ENCODE data around the gene MEIOB. TPM values are rescaled to one million over a fixed set of nuclear protein-coding genes. Genes with fewer than 3 reads are reported as not detected.

MEIOB gene
- polyA plus RNA-seq, 1 donor (not counting 4 experiments of a cell fraction or from before 2014, with no cell fraction given): not detected

- H3K4me1 ChIP-seq (ENCODE audit: control insufficient read depth, extremely low read depth, insufficient read depth, low read length): peaks cover 9% of the 10 kb centered on the region
- no peaks in the 10 kb centered on the region for H4K20me1 ChIP-seq (ENCODE audit: control insufficient read depth, extremely low read depth, insufficient read depth, low read length)
- FAIRE-seq (no peak), DNase-seq (ENCODE audit: low read depth, low spot score) (no peak)
- H3K27ac ChIP-seq (ENCODE audit: control insufficient read depth, insufficient read depth, low read length): no peak overlapping the region
- no peaks in the 10 kb centered on the region for H3K9me1 ChIP-seq (ENCODE audit: control insufficient read depth, extremely low read depth, insufficient read depth, low read length)
- H3K27me3 ChIP-seq (ENCODE audit: control insufficient read depth, extremely low read depth, insufficient read depth, low read length): peaks cover 3% of the 10 kb centered on the region
- TF ChIP-seq CTCF (optimal IDR thresholded peaks at IDR 0.05 in 1 of 3, IDR thresholded peaks at IDR 0.05 in 1 of 3, conservative IDR thresholded peaks at IDR 0.05 in 1 of 3; ENCODE audit: extremely low read depth in 1 of 3, insufficient read depth in 2 of 3, low read length in 3 of 3): no peak
- no peak for TF ChIP-seq EZH2 (IDR thresholded peaks at IDR 0.05; ENCODE audit: low read length)
- no peak overlapping the region for H2AFZ ChIP-seq (ENCODE audit: control insufficient read depth, low read length)
- H3K79me2 ChIP-seq (ENCODE audit: control insufficient read depth, insufficient read depth, low read length): no peaks in the 10 kb centered on the region
- dilution Hi-C loops (cut with MboI; ENCODE audit: extremely low pct_ligation_motif_present, low sequenced_read_pairs): no loop called here
- H3K9me3 ChIP-seq (ENCODE audit: control insufficient read depth, low read depth, low read length): no peaks in the 10 kb centered on the region
- no peaks in the 10 kb centered on the region for H3K36me3 ChIP-seq (ENCODE audit: control insufficient read depth in 2 of 2, extremely low read depth in 1 of 2, insufficient read depth in 2 of 2, low read length in 2 of 2)
- no peak overlapping the region for H3K9ac ChIP-seq (ENCODE audit: control insufficient read depth, extremely low read depth, insufficient read depth, low read length)
- H3K4me2 ChIP-seq (ENCODE audit: control insufficient read depth, extremely low read depth, insufficient read depth, low read depth, low read length): no peak overlapping the region
- no peak overlapping the region for H3K4me3 ChIP-seq (ENCODE audit: control insufficient read depth in 2 of 3, extremely low read depth in 1 of 3, insufficient read depth in 2 of 3, low read depth in 1 of 3, low read length in 3 of 3)
Measured at GRCh38 chr16:1874854-1875253, 2.9 kb upstream of the MEIOB start.

- DNase-seq (ENCODE audit: low read depth, low spot score) (peak; percentile 38), FAIRE-seq (peak; percentile 78)
Measured at GRCh38 chr16:1870365-1871082, 1.4 kb downstream of the MEIOB start.

More at GRCh38 chr16:1870365-1871082, 1.4 kb downstream of the MEIOB start:
- Histone ChIP-seq H3K79me2 (ENCODE audit: control insufficient read depth, insufficient read depth, low read length) (no peaks in the 10 kb centered on the region), H4K20me1 (ENCODE audit: control insufficient read depth, extremely low read depth, insufficient read depth, low read length) (no peaks in the 10 kb centered on the region), H3K9me3 (ENCODE audit: control insufficient read depth, low read depth, low read length) (no peaks in the 10 kb centered on the region), H3K36me3 (ENCODE audit: control insufficient read depth in 2 of 2, extremely low read depth in 1 of 2, insufficient read depth in 2 of 2, low read length in 2 of 2) (no peaks in the 10 kb centered on the region), H2AFZ (ENCODE audit: control insufficient read depth, low read length) (no peak overlapping the region), H3K4me2 (ENCODE audit: control insufficient read depth, extremely low read depth, insufficient read depth, low read depth, low read length) (peak overlapping the region; percentile 7), H3K27ac (ENCODE audit: control insufficient read depth, insufficient read depth, low read length) (peak overlapping the region; percentile 5), H3K9ac (ENCODE audit: control insufficient read depth, extremely low read depth, insufficient read depth, low read length) (no peak overlapping the region), H3K4me3 (ENCODE audit: control insufficient read depth in 2 of 3, extremely low read depth in 1 of 3, insufficient read depth in 2 of 3, low read depth in 1 of 3, low read length in 3 of 3) (no peak overlapping the region), H3K4me1 (ENCODE audit: control insufficient read depth, extremely low read depth, insufficient read depth, low read length) (peaks cover 9% of the 10 kb centered on the region), H3K27me3 (ENCODE audit: control insufficient read depth, extremely low read depth, insufficient read depth, low read length) (no peaks in the 10 kb centered on the region), H3K9me1 (ENCODE audit: control insufficient read depth, extremely low read depth, insufficient read depth, low read length) (no peaks in the 10 kb centered on the region)
- dilution Hi-C loops (cut with MboI; ENCODE audit: extremely low pct_ligation_motif_present, low sequenced_read_pairs): no loop called here
- no peak for TF ChIP-seq CTCF (optimal IDR thresholded peaks at IDR 0.05 in 1 of 3, IDR thresholded peaks at IDR 0.05 in 1 of 3, conservative IDR thresholded peaks at IDR 0.05 in 1 of 3; ENCODE audit: extremely low read depth in 1 of 3, insufficient read depth in 2 of 3, low read length in 3 of 3)
- TF ChIP-seq EZH2 (IDR thresholded peaks at IDR 0.05; ENCODE audit: low read length): no peak

Measured in keratinocyte (primary cell).